Mononuclear cell (primary cell): ENCODE results near the gene ACSF3. TPM values are rescaled to one million over a fixed set of nuclear protein-coding genes. Genes with fewer than 3 reads are reported as not detected.

ENCODE experiments used
- H3K27me3 ChIP-seq: 2 replicates; pipeline ENCODE4 v1.6.0; 2011; ENCODE audit warnings: low read length, control low read depth; ENCODE audit not compliant: insufficient read depth
- H3K4me1 ChIP-seq: 2 replicates; pipeline ENCODE4 v1.5.1; 2011; ENCODE audit warnings: mild to moderate bottlenecking, low read length, control low read depth; ENCODE audit not compliant: insufficient read depth
- H3K4me3 ChIP-seq: 2 replicates; pipeline ENCODE4 v1.5.1; 2011; ENCODE audit warnings: mild to moderate bottlenecking, low read length, moderate library complexity
- H3K9me3 ChIP-seq: 2 replicates; pipeline ENCODE4 v1.5.1; 2011; ENCODE audit warnings: low read depth, mild to moderate bottlenecking, control low read depth, low read length
- total RNA-seq: library from RNA; depleted of rRNA; stranded (reverse); fragments of >200 nt; gene quantifications from one replicate; pipeline ENCODE4 v1.2.3, GENCODE V29; 2012

ACSF3 gene
- total RNA-seq, 1 donor: 20.9 TPM

GRCh38 chr16:89123001-89123830, 29.6 kb downstream of the ACSF3 start:
- Histone ChIP-seq H3K4me1 (peaks cover 22% of the 10 kb centered on the region), H3K9me3 (no peaks in the 10 kb centered on the region), H3K27me3 (no peaks in the 10 kb centered on the region), H3K4me3 (no peak overlapping the region)

- H3K4me3 ChIP-seq: no peak overlapping the region
- no peaks in the 10 kb centered on the region for H3K9me3 ChIP-seq
- peaks cover 19% of the 10 kb centered on the region for H3K4me1 ChIP-seq
- H3K27me3 ChIP-seq: no peaks in the 10 kb centered on the region
Measured at GRCh38 chr16:89123831-89124100, 30.1 kb downstream of the ACSF3 start.

- Histone ChIP-seq H3K4me1 (no peaks in the 10 kb centered on the region), H3K4me3 (no peak overlapping the region), H3K27me3 (no peaks in the 10 kb centered on the region), H3K9me3 (no peaks in the 10 kb centered on the region)
Measured at GRCh38 chr16:89129378-89129777, 35.7 kb downstream of the ACSF3 start.

- Histone ChIP-seq H3K4me3 (no peak overlapping the region), H3K9me3 (no peaks in the 10 kb centered on the region), H3K27me3 (no peaks in the 10 kb centered on the region), H3K4me1 (no peaks in the 10 kb centered on the region)
Measured at GRCh38 chr16:89130448-89130847, 36.8 kb downstream of the ACSF3 start.

- Histone ChIP-seq H3K4me1 (no peaks in the 10 kb centered on the region), H3K9me3 (no peaks in the 10 kb centered on the region), H3K4me3 (no peak overlapping the region), H3K27me3 (no peaks in the 10 kb centered on the region)
Measured at GRCh38 chr16:89131783-89132182, 38.1 kb downstream of the ACSF3 start.

GRCh38 chr16:89132194-89133005, 38.7 kb downstream of the ACSF3 start:
- no peaks in the 10 kb centered on the region for H3K27me3 ChIP-seq
- H3K4me1 ChIP-seq: no peaks in the 10 kb centered on the region
- H3K9me3 ChIP-seq: no peaks in the 10 kb centered on the region
- H3K4me3 ChIP-seq: no peak overlapping the region

GRCh38 chr16:89133457-89134127, 39.9 kb downstream of the ACSF3 start:
- Histone ChIP-seq H3K4me1 (no peaks in the 10 kb centered on the region), H3K27me3 (no peaks in the 10 kb centered on the region), H3K4me3 (no peak overlapping the region), H3K9me3 (no peaks in the 10 kb centered on the region)

GRCh38 chr16:89134269-89134668, 40.6 kb downstream of the ACSF3 start:
- Histone ChIP-seq H3K4me1 (no peaks in the 10 kb centered on the region), H3K27me3 (no peaks in the 10 kb centered on the region)

GRCh38 chr16:89135166-89135565, 41.5 kb downstream of the ACSF3 start:
- Histone ChIP-seq H3K4me3 (no peak overlapping the region), H3K27me3 (no peaks in the 10 kb centered on the region), H3K4me1 (no peaks in the 10 kb centered on the region), H3K9me3 (no peaks in the 10 kb centered on the region)

More at GRCh38 chr16:89134269-89134668, 40.6 kb downstream of the ACSF3 start:
- Histone ChIP-seq H3K9me3 (no peaks in the 10 kb centered on the region), H3K4me3 (no peak overlapping the region)

- Histone ChIP-seq H3K4me3 (no peak overlapping the region), H3K27me3 (no peaks in the 10 kb centered on the region), H3K4me1 (no peaks in the 10 kb centered on the region), H3K9me3 (no peaks in the 10 kb centered on the region)
Measured at GRCh38 chr16:89135971-89136765, 42.5 kb downstream of the ACSF3 start.

- no peaks in the 10 kb centered on the region for H3K4me1 ChIP-seq
Measured at GRCh38 chr16:89136931-89137330, 43.3 kb downstream of the ACSF3 start.

GRCh38 chr16:89137666-89138512, 44.2 kb downstream of the ACSF3 start:
- Histone ChIP-seq H3K4me3 (no peak overlapping the region), H3K4me1 (no peaks in the 10 kb centered on the region), H3K9me3 (no peaks in the 10 kb centered on the region)

More at GRCh38 chr16:89136931-89137330, 43.3 kb downstream of the ACSF3 start:
- Histone ChIP-seq H3K4me3 (no peak overlapping the region), H3K27me3 (no peaks in the 10 kb centered on the region), H3K9me3 (no peaks in the 10 kb centered on the region)

GRCh38 chr16:89138513-89138795, 44.8 kb downstream of the ACSF3 start:
- H3K4me1 ChIP-seq: no peaks in the 10 kb centered on the region
- H3K9me3 ChIP-seq: no peaks in the 10 kb centered on the region
- H3K4me3 ChIP-seq: no peak overlapping the region

More at GRCh38 chr16:89137666-89138512, 44.2 kb downstream of the ACSF3 start:
- no peaks in the 10 kb centered on the region for H3K27me3 ChIP-seq

More at GRCh38 chr16:89138513-89138795, 44.8 kb downstream of the ACSF3 start:
- no peaks in the 10 kb centered on the region for H3K27me3 ChIP-seq
